Epithelial cell of proximal tubule (primary cell): ENCODE data around the gene GXYLT2. TPM values are rescaled to one million over a fixed set of nuclear protein-coding genes. Genes with fewer than 3 reads are reported as not detected.

Experiments used
- DNase-seq: peaks from one replicate; pipeline ENCODE4 v3.0.0-alpha.2; 2011; ENCODE audit warnings: low read depth
- H3K4me3 ChIP-seq: 2 replicates; pipeline ENCODE4 v1.5.1; 2011; ENCODE audit warnings: low read depth, mild to moderate bottlenecking, low read length
- CTCF ChIP-seq: conservative IDR thresholded peaks from 2 replicates; pipeline ENCODE4 v1.5.1; 2012; ENCODE audit warnings: low read depth, mild to moderate bottlenecking, low read length
- total RNA-seq: library from RNA; depleted of rRNA; stranded (reverse); fragments of >200 nt; gene quantifications from 2 replicates; pipeline ENCODE4 v1.2.3, GENCODE V29; 2015

Gene GXYLT2
- total RNA-seq, 1 donor from 2014 or later: 1.6 TPM

GRCh38 chr3:72950372-72950771 lies 62.5 kb downstream of the GXYLT2 start:
- no peak for DNase-seq
- no peak for TF ChIP-seq CTCF
- no peak overlapping the region for H3K4me3 ChIP-seq

GRCh38 chr3:72950801-72951200 lies 63.0 kb downstream of the GXYLT2 start:
- no peak for TF ChIP-seq CTCF
- no peak overlapping the region for H3K4me3 ChIP-seq
- no peak for DNase-seq

- DNase-seq: no peak
- H3K4me3 ChIP-seq: no peak overlapping the region
- TF ChIP-seq CTCF: no peak
Measured at GRCh38 chr3:72951259-72951722, 63.4 kb downstream of the GXYLT2 start.

- DNase-seq: no peak
- TF ChIP-seq CTCF: no peak
- no peak overlapping the region for H3K4me3 ChIP-seq
Measured at GRCh38 chr3:72953325-72953956, 65.6 kb downstream of the GXYLT2 start.

- TF ChIP-seq CTCF: no peak
- no peak for DNase-seq
- no peak overlapping the region for H3K4me3 ChIP-seq
Measured at GRCh38 chr3:72957297-72957696, 69.5 kb downstream of the GXYLT2 start.

- DNase-seq: no peak
- TF ChIP-seq CTCF: no peak
- H3K4me3 ChIP-seq: no peak overlapping the region
Measured at GRCh38 chr3:72959336-72959735, 71.5 kb downstream of the GXYLT2 start.
